ENCODE measurements around the gene SPINT3.
A peak's percentile ranks its signal among the peaks of the same experiment; 100 is the strongest.

Gene SPINT3

DNA sequence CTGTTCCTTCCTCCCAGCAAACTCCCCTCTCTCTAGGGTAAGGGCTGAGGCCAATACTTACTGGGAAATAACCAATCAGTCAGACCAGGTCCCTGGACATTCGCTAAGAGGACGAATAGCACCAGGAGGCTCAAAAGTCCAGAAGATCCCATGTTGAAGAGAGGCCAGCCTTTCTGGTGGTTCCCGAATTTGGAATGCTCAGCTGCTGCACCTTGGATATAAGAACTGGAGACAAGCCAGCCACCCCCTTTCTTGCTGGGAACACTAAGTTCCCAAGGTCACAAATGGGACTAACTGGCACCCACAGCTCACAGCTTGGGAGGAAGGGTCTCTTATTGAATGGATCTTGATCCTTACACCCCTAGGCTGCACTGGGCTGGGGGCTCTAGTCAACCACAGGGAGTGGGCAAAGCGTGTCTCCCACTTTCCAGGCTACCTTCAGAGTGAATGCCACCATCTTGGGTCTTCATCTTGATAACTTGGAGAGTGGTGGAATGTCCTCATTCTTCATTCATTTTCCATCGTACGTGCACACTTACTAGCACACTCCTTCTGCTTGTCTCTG is 31.9 kb upstream of the SPINT3 start, which contains the start of gene EPPIN:
Gene EPPIN, minus strand, starts transcription at position 196 of the 565 bp plus-strand sequence. Its CDS starts 44 bp downstream, at position 152.
- H3K56ac ChIP-seq (ENCODE audit: low read length): peak within 1 kb of the TSS; percentile 6
- no peak within 1 kb of the TSS for H3K4me3 ChIP-seq (ENCODE audit: low read length)
- H4K5ac ChIP-seq (ENCODE audit: low read length): peak within 1 kb of the TSS; percentile 56
- no peak within 1 kb of the TSS for H2BK5ac ChIP-seq (ENCODE audit: low read length)
- H3K4me2 ChIP-seq (ENCODE audit: low read length): no peak within 1 kb of the TSS
- WGBS (ENCODE audit: extremely low coverage, insufficient coverage, low lambda C conversion rate): no CpG with 5 or more reads among the region's 6 CpGs
- no peaks in the 10 kb centered on the region for H3K4me1 ChIP-seq (ENCODE audit: control insufficient read depth, low read depth, low read length)
- no peaks in the 10 kb centered on the region for H3K36me3 ChIP-seq (ENCODE audit: control insufficient read depth, insufficient read depth, low read length)
- no peak within 1 kb of the TSS for H3K23ac ChIP-seq (ENCODE audit: low read length)
- no peaks in the 10 kb centered on the region for H3K27me3 ChIP-seq (ENCODE audit: insufficient read depth, low read length, poor library complexity)
- no peaks in the 10 kb centered on the region for H3K79me2 ChIP-seq (ENCODE audit: control insufficient read depth, insufficient read depth, low read length)
- peak within 1 kb of the TSS; percentile 84 for H3K4ac ChIP-seq (ENCODE audit: low read depth, low read length)
- H3K79me1 ChIP-seq (ENCODE audit: low read length): no peaks in the 10 kb centered on the region
- DNase-seq: no peak
- H3K18ac ChIP-seq (ENCODE audit: low read length): peak within 1 kb of the TSS; percentile 46
- H2BK120ac ChIP-seq (ENCODE audit: low read depth, low read length): peak within 1 kb of the TSS; percentile 76
- no peak within 1 kb of the TSS for H3K27ac ChIP-seq (ENCODE audit: low read depth, low read length)
- no peak within 1 kb of the TSS for H4K8ac ChIP-seq (ENCODE audit: low read depth, low read length)
- H2AK5ac ChIP-seq (ENCODE audit: low read length): no peak within 1 kb of the TSS
- no peak within 1 kb of the TSS for H3K9ac ChIP-seq (ENCODE audit: low read length)
- no peak within 1 kb of the TSS for H2BK15ac ChIP-seq (replicated peaks; ENCODE audit: low read depth)

DNA sequence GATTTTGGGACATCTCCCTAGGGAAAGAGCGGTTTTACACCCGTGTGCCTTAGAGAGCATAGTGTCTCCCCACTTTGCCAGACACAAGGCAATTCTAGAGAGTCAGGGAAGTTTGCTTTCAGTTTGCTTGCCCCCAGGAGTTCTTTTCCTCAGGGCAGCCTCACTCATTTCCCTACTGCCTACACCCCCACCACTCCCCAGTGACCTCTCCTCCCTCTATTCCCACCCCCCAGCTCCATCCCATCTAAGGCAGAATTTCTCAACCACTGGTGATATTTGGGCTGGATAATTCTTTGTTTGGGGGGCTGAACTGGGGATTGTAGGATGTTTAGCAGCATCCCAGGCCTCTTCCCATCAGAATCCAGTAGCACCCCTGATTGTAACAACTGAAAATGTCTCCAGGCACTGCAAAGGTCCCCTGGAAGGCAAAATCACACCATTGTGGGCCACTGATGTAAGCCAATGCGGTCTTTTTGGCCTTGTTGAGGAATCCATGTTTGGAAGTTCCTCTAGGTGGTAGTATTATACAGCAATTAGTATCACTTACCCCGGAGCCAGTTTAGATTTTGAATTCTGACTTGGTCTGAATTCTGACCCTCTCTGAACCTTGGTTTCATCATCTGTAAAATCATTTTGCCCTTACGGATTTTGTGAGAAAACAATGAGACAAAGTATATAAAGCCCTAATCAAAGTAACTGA is 30.5 kb upstream of the SPINT3 start:
- Histone ChIP-seq H4K8ac (ENCODE audit: low read depth, low read length) (no peak overlapping the region), H2BK15ac (replicated peaks; ENCODE audit: low read depth) (no peak overlapping the region), H2BK120ac (ENCODE audit: low read depth, low read length) (peak overlapping the region; percentile 97), H2AK5ac (ENCODE audit: low read length) (no peak overlapping the region), H3K79me2 (ENCODE audit: control insufficient read depth, insufficient read depth, low read length) (no peaks in the 10 kb centered on the region), H3K4me1 (ENCODE audit: control insufficient read depth, low read depth, low read length) (no peaks in the 10 kb centered on the region), H3K27me3 (ENCODE audit: insufficient read depth, low read length, poor library complexity) (no peaks in the 10 kb centered on the region), H3K18ac (ENCODE audit: low read length) (peak overlapping the region; percentile 65), H3K79me1 (ENCODE audit: low read length) (no peaks in the 10 kb centered on the region), H2BK5ac (ENCODE audit: low read length) (no peak overlapping the region), H4K5ac (ENCODE audit: low read length) (no peak overlapping the region), H3K56ac (ENCODE audit: low read length) (peak overlapping the region; percentile 3), H3K4ac (ENCODE audit: low read depth, low read length) (peak overlapping the region; percentile 18), H3K4me2 (ENCODE audit: low read length) (no peak overlapping the region), H3K36me3 (ENCODE audit: control insufficient read depth, insufficient read depth, low read length) (no peaks in the 10 kb centered on the region), H3K4me3 (ENCODE audit: low read length) (no peak overlapping the region), H3K9ac (ENCODE audit: low read length) (no peak overlapping the region), H3K23ac (ENCODE audit: low read length) (no peak overlapping the region), H3K27ac (ENCODE audit: low read depth, low read length) (no peak overlapping the region)
- WGBS (ENCODE audit: extremely low coverage, insufficient coverage, low lambda C conversion rate): no CpG with 5 or more reads among the region's 5 CpGs
- DNase-seq: peak; percentile 83

DNA sequence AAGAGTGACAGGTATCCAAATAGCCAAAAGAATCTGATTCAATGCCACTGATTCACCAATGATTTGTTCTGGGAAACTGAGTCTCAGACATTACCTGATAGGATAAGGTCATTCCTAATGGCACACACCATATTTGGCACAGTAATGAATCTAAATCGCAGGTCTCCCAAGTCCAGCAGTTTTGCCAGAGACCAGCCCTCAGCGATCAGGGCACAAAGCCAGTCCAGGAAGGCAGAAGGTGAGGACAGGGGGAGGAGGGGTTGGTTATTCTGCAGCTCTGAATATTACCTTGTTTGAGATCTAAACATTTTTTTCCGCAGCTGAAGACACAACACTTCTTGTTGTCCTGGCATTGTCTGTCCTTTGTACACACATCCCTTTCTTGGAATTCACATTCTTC is 29.9 kb upstream of the SPINT3 start:
- no peak overlapping the region for H2AK5ac ChIP-seq (ENCODE audit: low read length)
- no peaks in the 10 kb centered on the region for H3K36me3 ChIP-seq (ENCODE audit: control insufficient read depth, insufficient read depth, low read length)
- no peak overlapping the region for H4K5ac ChIP-seq (ENCODE audit: low read length)
- H3K79me2 ChIP-seq (ENCODE audit: control insufficient read depth, insufficient read depth, low read length): no peaks in the 10 kb centered on the region
- H3K27ac ChIP-seq (ENCODE audit: low read depth, low read length): no peak overlapping the region
- H3K4me1 ChIP-seq (ENCODE audit: control insufficient read depth, low read depth, low read length): no peaks in the 10 kb centered on the region
- H3K18ac ChIP-seq (ENCODE audit: low read length): peak overlapping the region; percentile 65
- no peak overlapping the region for H4K8ac ChIP-seq (ENCODE audit: low read depth, low read length)
- no peak overlapping the region for H3K23ac ChIP-seq (ENCODE audit: low read length)
- H3K27me3 ChIP-seq (ENCODE audit: insufficient read depth, low read length, poor library complexity): no peaks in the 10 kb centered on the region
- peak overlapping the region; percentile 6 for H2BK120ac ChIP-seq (ENCODE audit: low read depth, low read length)
- H3K4me2 ChIP-seq (ENCODE audit: low read length): no peak overlapping the region
- whole genome bisulfite sequencing (ENCODE audit: extremely low coverage, insufficient coverage, low lambda C conversion rate): no CpG with 5 or more reads among the region's 3 CpGs
- peak overlapping the region; percentile 18 for H3K4ac ChIP-seq (ENCODE audit: low read depth, low read length)
- peak overlapping the region; percentile 3 for H3K56ac ChIP-seq (ENCODE audit: low read length)
- no peak for DNase-seq
- no peak overlapping the region for H2BK5ac ChIP-seq (ENCODE audit: low read length)
- H3K9ac ChIP-seq (ENCODE audit: low read length): peak overlapping the region; percentile 25
- no peak overlapping the region for H3K4me3 ChIP-seq (ENCODE audit: low read length)
- no peak overlapping the region for H2BK15ac ChIP-seq (replicated peaks; ENCODE audit: low read depth)
- no peaks in the 10 kb centered on the region for H3K79me1 ChIP-seq (ENCODE audit: low read length)

DNA sequence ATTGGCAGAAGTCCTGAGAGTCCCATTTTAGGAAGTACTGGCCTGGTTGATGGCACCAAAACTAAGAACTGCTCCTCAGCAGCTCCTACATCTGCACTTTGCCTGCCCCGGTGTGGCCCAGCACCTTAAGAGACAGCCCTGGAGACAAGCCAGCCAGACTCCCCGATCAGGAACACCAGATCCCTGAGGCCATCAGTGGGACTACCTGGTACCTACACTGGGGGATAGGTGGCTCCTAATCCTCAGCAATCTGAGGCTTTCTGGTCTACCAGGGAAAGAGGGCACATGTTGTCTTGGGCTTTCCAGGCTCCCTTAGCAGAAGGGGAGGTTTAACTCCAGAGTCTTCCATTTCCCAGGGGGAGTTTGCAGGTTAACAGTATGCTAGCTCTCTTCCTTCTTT is 24.0 kb upstream of the SPINT3 start, which contains the start of gene WFDC6:
Gene WFDC6, minus strand, starts transcription at position 101 of the 400 bp plus-strand sequence. Its CDS starts 75 bp downstream, at position 26.
- no peaks in the 10 kb centered on the region for H3K27me3 ChIP-seq (ENCODE audit: insufficient read depth, low read length, poor library complexity)
- H2BK5ac ChIP-seq (ENCODE audit: low read length): no peak within 1 kb of the TSS

DNA sequence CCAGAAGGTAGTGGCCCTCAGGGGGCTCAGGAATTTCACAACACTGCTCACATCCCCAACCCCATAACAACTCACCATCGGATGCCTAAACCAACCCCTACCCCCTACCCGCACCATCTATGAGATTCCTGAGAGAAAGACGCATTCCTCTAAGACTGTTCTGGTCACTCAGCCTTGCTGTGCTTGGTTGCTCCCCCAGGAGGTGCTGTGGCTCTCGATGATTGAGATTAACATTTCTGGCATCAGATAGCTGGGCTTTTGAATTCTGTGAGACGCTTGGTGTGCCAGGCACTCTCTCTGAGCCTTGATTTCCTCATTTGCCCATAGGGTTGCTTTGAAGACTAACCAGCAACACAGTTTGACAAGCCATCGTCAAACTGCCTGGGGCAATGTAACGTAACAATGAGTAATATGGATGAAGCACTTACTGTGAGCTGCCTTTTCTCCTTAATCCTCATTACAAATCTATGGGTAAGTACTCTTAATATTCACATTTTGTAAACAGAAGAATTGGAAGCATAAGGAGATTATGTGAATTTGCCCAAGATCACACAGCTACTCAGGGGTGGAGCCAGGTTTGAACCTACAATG is 22.9 kb upstream of the SPINT3 start:
- H3K9ac ChIP-seq (ENCODE audit: low read length): no peak overlapping the region
- no peak overlapping the region for H4K8ac ChIP-seq (ENCODE audit: low read depth, low read length)
- H4K5ac ChIP-seq (ENCODE audit: low read length): no peak overlapping the region
- DNase-seq: peak; percentile 79
- H3K4me2 ChIP-seq (ENCODE audit: low read length): no peak overlapping the region
- H3K23ac ChIP-seq (ENCODE audit: low read length): no peak overlapping the region
- no peak overlapping the region for H2BK15ac ChIP-seq (replicated peaks; ENCODE audit: low read depth)
- H3K4me3 ChIP-seq (ENCODE audit: low read length): no peak overlapping the region
- WGBS (ENCODE audit: extremely low coverage, insufficient coverage, low lambda C conversion rate): no CpG with 5 or more reads among the region's 7 CpGs
- no peak overlapping the region for H3K56ac ChIP-seq (ENCODE audit: low read length)
- no peak overlapping the region for H3K4ac ChIP-seq (ENCODE audit: low read depth, low read length)
- no peaks in the 10 kb centered on the region for H3K79me1 ChIP-seq (ENCODE audit: low read length)
- H2BK120ac ChIP-seq (ENCODE audit: low read depth, low read length): no peak overlapping the region
- no peak overlapping the region for H2AK5ac ChIP-seq (ENCODE audit: low read length)
- no peak overlapping the region for H2BK5ac ChIP-seq (ENCODE audit: low read length)
- H3K27ac ChIP-seq (ENCODE audit: low read depth, low read length): no peak overlapping the region
- H3K79me2 ChIP-seq (ENCODE audit: control insufficient read depth, insufficient read depth, low read length): no peaks in the 10 kb centered on the region
- H3K27me3 ChIP-seq (ENCODE audit: insufficient read depth, low read length, poor library complexity): no peaks in the 10 kb centered on the region
- no peaks in the 10 kb centered on the region for H3K36me3 ChIP-seq (ENCODE audit: control insufficient read depth, insufficient read depth, low read length)
- H3K18ac ChIP-seq (ENCODE audit: low read length): no peak overlapping the region
- no peaks in the 10 kb centered on the region for H3K4me1 ChIP-seq (ENCODE audit: control insufficient read depth, low read depth, low read length)

More for the DNA sequence above, 24.0 kb upstream of the SPINT3 start, which contains the start of gene WFDC6:
- Histone ChIP-seq H3K23ac (ENCODE audit: low read length) (no peak within 1 kb of the TSS), H2AK5ac (ENCODE audit: low read length) (no peak within 1 kb of the TSS), H3K79me2 (ENCODE audit: control insufficient read depth, insufficient read depth, low read length) (no peaks in the 10 kb centered on the region), H3K36me3 (ENCODE audit: control insufficient read depth, insufficient read depth, low read length) (no peaks in the 10 kb centered on the region), H3K4ac (ENCODE audit: low read depth, low read length) (no peak within 1 kb of the TSS), H3K56ac (ENCODE audit: low read length) (no peak within 1 kb of the TSS), H3K4me2 (ENCODE audit: low read length) (no peak within 1 kb of the TSS), H2BK120ac (ENCODE audit: low read depth, low read length) (no peak within 1 kb of the TSS), H4K8ac (ENCODE audit: low read depth, low read length) (no peak within 1 kb of the TSS), H2BK15ac (replicated peaks; ENCODE audit: low read depth) (no peak within 1 kb of the TSS), H3K79me1 (ENCODE audit: low read length) (no peaks in the 10 kb centered on the region), H3K4me3 (ENCODE audit: low read length) (no peak within 1 kb of the TSS), H3K27ac (ENCODE audit: low read depth, low read length) (no peak within 1 kb of the TSS), H3K4me1 (ENCODE audit: control insufficient read depth, low read depth, low read length) (no peaks in the 10 kb centered on the region), H4K5ac (ENCODE audit: low read length) (no peak within 1 kb of the TSS), H3K18ac (ENCODE audit: low read length) (no peak within 1 kb of the TSS), H3K9ac (ENCODE audit: low read length) (no peak within 1 kb of the TSS)
- WGBS (ENCODE audit: extremely low coverage, insufficient coverage, low lambda C conversion rate): no CpG with 5 or more reads among the region's 2 CpGs
- no peak for DNase-seq
